ENCODE data around the gene INPP5D. TPM values are rescaled to one million over a fixed set of nuclear protein-coding genes. Genes with fewer than 3 reads are reported as not detected.

INPP5D gene
- total and polyA plus RNA-seq, 2 of the 8 experiments (the other 6 are each of a cell fraction or from before 2014, with no cell fraction given): 4.5 to 7.1 TPM

DNA sequence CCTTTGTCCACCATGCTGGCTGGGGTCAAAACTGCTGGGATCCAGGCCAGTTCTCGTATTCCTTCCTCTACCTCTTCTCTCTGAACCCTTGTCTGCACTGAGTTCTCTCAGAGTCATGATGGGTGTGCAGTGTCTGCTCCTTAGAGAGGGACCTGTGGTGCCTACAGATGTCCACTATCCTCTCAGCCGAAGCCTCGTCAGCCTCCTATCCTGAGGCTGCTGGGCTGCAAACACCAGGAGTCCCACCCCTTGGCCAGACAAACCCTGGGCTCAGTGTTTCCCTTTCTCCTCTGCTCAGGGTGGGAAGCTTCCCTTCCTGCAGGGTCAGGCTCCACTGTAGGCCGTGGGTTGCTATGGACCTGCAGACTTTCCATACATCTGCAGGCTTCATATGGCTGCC, 2.3 kb downstream of the INPP5D start:
- no peak overlapping the region for H3K14ac ChIP-seq (ENCODE audit: insufficient read length)
- no peaks in the 10 kb centered on the region for H4K20me1 ChIP-seq (replicated peaks in 1 of 2; ENCODE audit: control insufficient read depth in 1 of 2, insufficient read depth in 2 of 2, low read length in 2 of 2)
- no peak overlapping the region for H4K91ac ChIP-seq (replicated peaks; ENCODE audit: insufficient read length, low read length)
- ChIA-PET CTCF (ENCODE audit: partially characterized antibody) (interaction anchor here (0.6 to 4.6 kb wide), 4 partner anchors 10 to 147 kb away, joined by 3 to 32 read pairs (median 10); no protein-coding TSS in a partner anchor), POLR2A (ENCODE audit: partially characterized antibody) (interaction anchor here (1.4 kb wide), 1 partner anchor 11 kb away, joined by 3 read pairs; no protein-coding TSS in a partner anchor)
- H3K18ac ChIP-seq (ENCODE audit: extremely low read depth, low read length): no peak overlapping the region
- FAIRE-seq (no peak), DNase-seq (ENCODE audit: low read depth in 1 of 2, low spot score in 2 of 2) (no peak)
- no peak overlapping the region for H3K56ac ChIP-seq (replicated peaks; ENCODE audit: insufficient read length, low read depth, low read length)
- H3K9me3 ChIP-seq (ENCODE audit: insufficient read depth in 2 of 2, low read depth in 1 of 2, low read length in 1 of 2): no peaks in the 10 kb centered on the region
- H3K9ac ChIP-seq (replicated peaks in 1 of 4; ENCODE audit: extremely low read depth in 1 of 4, low read depth in 3 of 4, low read length in 3 of 4): no peak overlapping the region
- no peak overlapping the region for H3K23ac ChIP-seq (ENCODE audit: insufficient read length)
- H2AFZ ChIP-seq (ENCODE audit: low read length): no peak overlapping the region
- H3K27ac ChIP-seq (ENCODE audit: low read depth, low read length): no peak overlapping the region
- no peak overlapping the region for H3K4me2 ChIP-seq (ENCODE audit: insufficient read depth in 1 of 2, low read depth in 2 of 2, low read length in 2 of 2)
- H4K5ac ChIP-seq (ENCODE audit: insufficient read length, low read depth, low read length): no peak overlapping the region
- no peaks in the 10 kb centered on the region for H3K23me2 ChIP-seq (ENCODE audit: low read depth, low read length)
- H2BK12ac ChIP-seq (ENCODE audit: low read depth, low read length): no peak overlapping the region; the same call in 1 of the 2 replicates
- no peak overlapping the region for H4K8ac ChIP-seq (ENCODE audit: extremely low read depth, insufficient read depth, low read length)
- H3K79me2 ChIP-seq (ENCODE audit: control insufficient read depth in 1 of 2, insufficient read depth in 2 of 2, low read length in 2 of 2): no peaks in the 10 kb centered on the region
- no peak overlapping the region for H2BK5ac ChIP-seq (ENCODE audit: low read depth, low read length)
- H2BK15ac ChIP-seq (ENCODE audit: low read length): no peak overlapping the region
- no peak overlapping the region for H2AK5ac ChIP-seq (ENCODE audit: low read depth, low read length)
- WGBS, 2 experiments (ENCODE audit: extremely low coverage in 1 of 2, insufficient coverage in 1 of 2, insufficient read length in 1 of 2, insufficient replicate concordance in 2 of 2, low coverage in 1 of 2, low lambda C conversion rate in 2 of 2, missing lambda C conversion rate in 1 of 2): 87% methylated on average over 3 of the region's 4 CpGs; no CpG with 5 or more reads in 1 of the 2 experiments
- no peaks in the 10 kb centered on the region for H3K79me1 ChIP-seq (ENCODE audit: low read depth, low read length)
- peaks cover 0 to 10% (median 4%) of the 10 kb centered on the region in 4 experiments; a peak in 4 of 7 replicates for H3K4me1 ChIP-seq (replicated peaks in 1 of 4; ENCODE audit: control insufficient read depth in 3 of 4, insufficient read depth in 4 of 4, low read length in 3 of 4)
- no peaks in the 10 kb centered on the region for H3K36me3 ChIP-seq (ENCODE audit: control insufficient read depth in 2 of 4, insufficient read depth in 4 of 4, low read length in 3 of 4)
- H3K27me3 ChIP-seq (replicated peaks in 1 of 4; ENCODE audit: control insufficient read depth in 3 of 4, extremely low read depth in 1 of 4, insufficient read depth in 3 of 4, low read length in 3 of 4): no peaks in the 10 kb centered on the region; a peak in 1 of 7 replicates
- no peak overlapping the region for H3K4me3 ChIP-seq (ENCODE audit: extremely low read depth in 1 of 4, insufficient read depth in 2 of 4, low read depth in 3 of 4, low read length in 4 of 4)
- 0 out of 2 replicates have a peak overlapping the region, but pooled peaks have one; percentile 48 for H2BK20ac ChIP-seq (ENCODE audit: low read length)
- no peak overlapping the region for H3K4ac ChIP-seq (replicated peaks; ENCODE audit: insufficient read length, low read depth, low read length)
- H2BK120ac ChIP-seq (replicated peaks; ENCODE audit: low read depth, low read length): no peak overlapping the region
- TF ChIP-seq EGR1 (IDR thresholded peaks at IDR 0.05; ENCODE audit: borderline replicate concordance, low read depth, low read length): no peak
- no peak for TF ChIP-seq TAF1 (IDR thresholded peaks at IDR 0.05; ENCODE audit: low read depth, low read length)
- no peak for TF ChIP-seq TBP (IDR thresholded peaks at IDR 0.05; ENCODE audit: low read depth, low read length)
- TF ChIP-seq KDM5A (IDR thresholded peaks at IDR 0.05; ENCODE audit: low read length): no peak
- TF ChIP-seq JUN (IDR thresholded peaks at IDR 0.05; ENCODE audit: low read depth, low read length): no peak
- TF ChIP-seq KDM4A (IDR thresholded peaks at IDR 0.05; ENCODE audit: low read depth, low read length, severe bottlenecking): no peak
- TF ChIP-seq SRF (IDR thresholded peaks at IDR 0.05; ENCODE audit: low read depth, low read length): no peak
- TF ChIP-seq, protein P1, sequence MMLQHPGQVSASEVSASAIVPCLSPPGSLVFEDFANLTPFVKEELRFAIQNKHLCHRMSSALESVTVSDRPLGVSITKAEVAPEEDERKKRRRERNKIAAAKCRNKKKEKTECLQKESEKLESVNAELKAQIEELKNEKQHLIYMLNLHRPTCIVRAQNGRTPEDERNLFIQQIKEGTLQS (IDR thresholded peaks at IDR 0.05; ENCODE audit: insufficient read depth, low read depth, low read length): no peak
- no peak for TF ChIP-seq GABPA (IDR thresholded peaks at IDR 0.05; ENCODE audit: borderline replicate concordance, insufficient read depth, low read length)

All from H1 (cell line).